ENCODE data around the gene NBEA.

The NBEA gene

DNA sequence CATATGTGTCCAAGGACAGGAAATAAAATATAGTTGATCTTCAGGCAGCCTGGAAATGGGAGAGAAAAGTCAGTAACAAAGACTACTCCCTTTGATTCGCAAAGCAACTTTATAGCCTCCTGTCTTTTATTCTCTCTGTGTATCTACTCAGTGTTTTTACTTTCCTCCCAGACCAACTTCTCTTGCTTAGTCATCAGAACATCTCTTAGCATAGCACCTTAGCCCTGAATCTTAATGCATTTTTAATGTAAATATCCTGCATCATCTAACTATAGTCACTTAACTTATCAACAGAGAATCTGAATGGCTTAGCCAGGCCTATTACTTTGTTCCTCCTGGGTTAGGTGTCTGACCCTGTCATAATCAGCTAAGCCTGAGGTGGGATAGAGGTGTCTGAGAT, 296.2 kb downstream of the NBEA start:
- no peak overlapping the region for H3K27ac ChIP-seq
- TF ChIP-seq, protein P1, sequence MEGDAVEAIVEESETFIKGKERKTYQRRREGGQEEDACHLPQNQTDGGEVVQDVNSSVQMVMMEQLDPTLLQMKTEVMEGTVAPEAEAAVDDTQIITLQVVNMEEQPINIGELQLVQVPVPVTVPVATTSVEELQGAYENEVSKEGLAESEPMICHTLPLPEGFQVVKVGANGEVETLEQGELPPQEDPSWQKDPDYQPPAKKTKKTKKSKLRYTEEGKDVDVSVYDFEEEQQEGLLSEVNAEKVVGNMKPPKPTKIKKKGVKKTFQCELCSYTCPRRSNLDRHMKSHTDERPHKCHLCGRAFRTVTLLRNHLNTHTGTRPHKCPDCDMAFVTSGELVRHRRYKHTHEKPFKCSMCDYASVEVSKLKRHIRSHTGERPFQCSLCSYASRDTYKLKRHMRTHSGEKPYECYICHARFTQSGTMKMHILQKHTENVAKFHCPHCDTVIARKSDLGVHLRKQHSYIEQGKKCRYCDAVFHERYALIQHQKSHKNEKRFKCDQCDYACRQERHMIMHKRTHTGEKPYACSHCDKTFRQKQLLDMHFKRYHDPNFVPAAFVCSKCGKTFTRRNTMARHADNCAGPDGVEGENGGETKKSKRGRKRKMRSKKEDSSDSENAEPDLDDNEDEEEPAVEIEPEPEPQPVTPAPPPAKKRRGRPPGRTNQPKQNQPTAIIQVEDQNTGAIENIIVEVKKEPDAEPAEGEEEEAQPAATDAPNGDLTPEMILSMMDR (conservative IDR thresholded peaks at IDR 0.05): no peak
- no peak for TF ChIP-seq ZFX (IDR thresholded peaks at IDR 0.05)

DNA sequence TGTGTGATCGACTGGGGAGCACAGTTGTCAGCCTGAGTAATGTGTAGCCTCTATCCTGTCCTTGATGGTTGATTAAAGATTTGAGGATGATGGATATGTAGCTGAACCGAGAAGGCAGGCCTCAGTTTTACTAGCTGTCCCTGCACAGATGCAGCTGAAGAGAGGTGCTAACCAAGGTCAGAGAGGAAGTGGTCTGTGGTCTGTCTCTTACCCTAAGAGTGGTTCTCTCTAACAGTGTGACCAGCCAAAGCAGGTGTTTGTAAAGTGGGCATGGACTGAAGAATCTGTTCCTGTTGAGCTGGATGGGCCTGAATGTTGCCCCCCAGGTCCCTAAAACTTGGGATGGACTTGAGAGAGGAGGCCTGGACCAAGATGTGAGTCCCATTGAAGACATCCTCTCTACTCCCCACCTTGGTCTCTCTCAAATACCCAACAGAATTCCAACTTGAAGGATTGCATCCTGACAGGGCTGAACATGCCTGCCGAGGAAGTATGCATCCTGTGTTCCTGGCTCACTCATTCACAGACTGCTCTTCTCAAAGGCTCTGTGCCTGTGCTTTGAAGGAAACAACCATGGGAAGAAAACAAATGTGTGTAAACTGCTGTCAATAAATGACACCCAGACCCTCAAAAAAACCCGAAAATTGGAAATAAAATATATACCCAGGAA, 310.6 kb downstream of the NBEA start:
- no peak overlapping the region for H3K27ac ChIP-seq
- TF ChIP-seq, protein P1 (conservative IDR thresholded peaks at IDR 0.05): no peak
- no peak for TF ChIP-seq ZFX (IDR thresholded peaks at IDR 0.05)

DNA sequence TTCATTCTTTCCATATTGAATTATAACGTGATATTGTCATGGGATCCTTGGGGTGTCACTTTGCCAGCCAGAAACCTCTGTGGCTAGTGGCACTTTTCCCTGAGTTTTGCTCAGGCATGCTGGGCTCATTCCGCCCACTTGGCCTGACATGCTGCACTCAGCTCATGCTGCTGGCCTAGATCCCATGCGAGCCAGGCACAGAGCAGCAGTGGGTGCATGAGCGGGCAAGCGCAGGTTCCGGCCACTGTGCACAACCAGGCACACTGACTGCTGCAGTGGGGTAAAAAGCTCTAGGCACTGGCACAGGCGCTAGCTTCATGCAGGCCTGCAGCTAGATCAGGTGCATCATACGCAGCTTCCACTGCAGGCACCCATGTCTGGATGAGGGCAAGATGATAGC, 313.2 kb downstream of the NBEA start:
- no peak for TF ChIP-seq ZFX (IDR thresholded peaks at IDR 0.05)
- TF ChIP-seq, protein P1 (conservative IDR thresholded peaks at IDR 0.05): no peak
- H3K27ac ChIP-seq: no peak overlapping the region

DNA sequence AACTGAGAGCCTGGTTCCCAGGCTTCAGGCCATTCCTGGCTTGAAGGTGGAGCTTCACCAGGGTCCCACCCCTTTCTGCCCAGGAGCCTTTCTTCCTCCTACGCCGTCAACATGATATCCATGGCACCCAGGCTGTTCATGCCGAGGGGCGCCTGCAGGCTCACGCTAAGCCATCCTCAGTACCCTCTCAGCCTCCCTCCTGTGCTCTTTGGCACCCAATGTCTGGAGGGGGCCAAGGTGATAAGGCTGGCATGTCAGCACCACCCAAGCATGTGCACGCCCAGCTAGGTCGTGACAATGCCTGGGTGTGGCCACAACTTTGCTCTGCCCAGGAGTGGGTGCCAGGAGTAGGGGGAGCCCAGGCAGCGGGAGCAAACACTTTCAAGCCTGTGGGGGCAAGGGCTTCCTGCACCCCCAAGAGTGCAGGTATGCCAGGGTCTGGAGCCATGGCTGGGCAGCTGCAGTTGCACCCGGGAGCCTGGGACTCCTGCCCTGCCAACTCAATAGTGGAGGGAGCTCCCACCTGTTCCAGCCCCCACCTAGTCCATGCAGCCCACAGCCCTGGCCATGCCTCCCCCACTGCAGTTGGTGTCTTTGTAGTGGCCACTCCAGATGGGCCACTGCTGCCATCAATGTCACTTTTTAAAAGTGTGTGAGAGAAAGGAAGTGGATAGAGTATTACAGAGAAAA, 314.5 kb downstream of the NBEA start:
- TF ChIP-seq ZFX (IDR thresholded peaks at IDR 0.05): no peak
- TF ChIP-seq, protein P1 (conservative IDR thresholded peaks at IDR 0.05): no peak

DNA sequence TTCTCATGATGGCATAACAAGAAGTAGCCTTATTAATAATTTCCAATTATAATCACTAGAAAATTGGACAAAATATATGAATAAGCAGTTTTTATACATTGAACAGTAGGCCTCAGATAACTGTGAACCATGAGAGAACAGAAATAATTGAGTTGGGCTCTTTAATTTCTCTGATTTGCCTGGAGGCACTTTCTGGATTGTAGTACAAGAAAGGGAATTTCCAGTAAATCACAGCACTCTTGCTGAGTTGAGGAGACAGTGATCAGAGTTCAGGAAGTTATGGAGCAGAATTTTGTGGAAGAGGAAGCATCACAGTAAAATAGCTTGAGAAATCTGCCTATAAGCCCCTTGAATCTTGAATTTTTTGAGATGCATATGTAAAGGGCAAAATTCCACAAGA, 318.2 kb downstream of the NBEA start:
- no peak for TF ChIP-seq ZFX (IDR thresholded peaks at IDR 0.05)
- TF ChIP-seq, protein P1 (conservative IDR thresholded peaks at IDR 0.05): no peak

More for the DNA sequence above, 314.5 kb downstream of the NBEA start:
- no peak overlapping the region for H3K27ac ChIP-seq

DNA sequence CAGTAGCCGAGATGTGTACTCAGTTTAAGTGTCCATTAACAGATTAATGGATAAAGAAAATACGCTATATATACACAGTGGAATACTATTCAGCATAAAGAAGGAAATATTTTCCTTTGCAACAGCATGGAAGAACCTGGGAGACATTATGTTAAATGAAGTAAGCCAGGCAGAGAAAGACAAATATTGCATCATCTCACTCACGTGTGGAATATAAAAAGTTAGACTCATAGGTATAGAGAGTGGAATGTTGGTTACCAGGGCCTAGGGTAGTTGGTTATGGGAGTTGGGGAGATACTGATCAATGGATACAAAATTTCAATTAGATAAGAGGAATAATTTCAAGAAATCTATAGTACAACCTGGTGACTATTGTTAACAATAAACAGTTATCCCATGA, 324.3 kb downstream of the NBEA start:
- H3K27ac ChIP-seq: no peak overlapping the region
- TF ChIP-seq, protein P1 (conservative IDR thresholded peaks at IDR 0.05): no peak
- TF ChIP-seq ZFX (IDR thresholded peaks at IDR 0.05): no peak

More for the DNA sequence above, 318.2 kb downstream of the NBEA start:
- no peak overlapping the region for H3K27ac ChIP-seq

DNA sequence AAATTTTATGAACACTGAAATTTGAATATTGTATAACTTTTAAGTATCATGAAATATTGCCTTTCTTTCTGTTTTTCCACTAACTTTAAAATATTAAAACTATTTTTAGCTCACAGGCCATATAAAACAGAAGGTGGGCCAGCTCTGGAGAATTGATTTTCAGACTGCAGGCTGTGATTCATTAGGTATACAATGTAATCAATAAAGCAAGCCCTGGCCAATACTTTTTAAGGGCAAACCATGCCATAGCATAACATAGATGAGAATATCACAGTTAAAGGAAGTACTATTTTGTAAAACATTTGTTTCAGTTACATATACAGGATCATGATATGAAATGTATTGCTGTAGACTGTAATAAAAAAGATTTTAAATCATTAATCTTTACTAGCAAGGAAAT, 336.8 kb downstream of the NBEA start:
- H3K27ac ChIP-seq: no peak overlapping the region
- TF ChIP-seq ZFX (IDR thresholded peaks at IDR 0.05): no peak
- TF ChIP-seq, protein P1 (conservative IDR thresholded peaks at IDR 0.05): no peak
